ENCODE data around the gene LBX2. TPM values are rescaled to one million over a fixed set of nuclear protein-coding genes. Genes with fewer than 3 reads are reported as not detected.

The LBX2 gene
- total and polyA plus RNA-seq, 8 donors: 0.14 to 2.2 (median 0.77) TPM; not detected in 1

DNA sequence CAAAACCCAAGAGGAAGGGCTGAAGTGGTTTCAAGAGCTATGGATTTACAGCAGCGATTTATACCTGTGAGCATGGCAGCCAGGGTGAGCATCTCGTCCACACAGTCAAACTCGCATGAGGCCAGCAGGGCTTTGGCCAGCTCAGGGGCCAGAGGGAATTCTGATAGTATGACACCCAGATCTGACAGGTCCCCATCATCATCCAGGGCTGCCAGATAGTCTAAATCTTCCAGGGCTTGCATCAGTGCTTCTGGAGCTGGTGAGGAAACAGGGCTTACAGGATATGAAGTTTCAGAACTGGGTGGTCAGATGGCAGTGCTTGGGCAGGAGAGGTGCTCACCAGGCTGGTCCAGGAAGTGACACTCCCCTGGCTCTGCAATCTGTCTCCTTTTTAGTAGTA lies 23.1 kb upstream of the LBX2 start:
- H3K27ac ChIP-seq: no peak overlapping the region
- no peaks in the 10 kb centered on the region for H3K4me1 ChIP-seq
- ATAC-seq (no peak), DNase-seq (no peak)
- peaks cover 23 to 40% of the 10 kb centered on the region in 2 donors for H3K27me3 ChIP-seq
- no peaks in the 10 kb centered on the region for H3K9me3 ChIP-seq
- intact Hi-C loops (cut with DNase I): no loop called here
- TF ChIP-seq, protein P1, sequence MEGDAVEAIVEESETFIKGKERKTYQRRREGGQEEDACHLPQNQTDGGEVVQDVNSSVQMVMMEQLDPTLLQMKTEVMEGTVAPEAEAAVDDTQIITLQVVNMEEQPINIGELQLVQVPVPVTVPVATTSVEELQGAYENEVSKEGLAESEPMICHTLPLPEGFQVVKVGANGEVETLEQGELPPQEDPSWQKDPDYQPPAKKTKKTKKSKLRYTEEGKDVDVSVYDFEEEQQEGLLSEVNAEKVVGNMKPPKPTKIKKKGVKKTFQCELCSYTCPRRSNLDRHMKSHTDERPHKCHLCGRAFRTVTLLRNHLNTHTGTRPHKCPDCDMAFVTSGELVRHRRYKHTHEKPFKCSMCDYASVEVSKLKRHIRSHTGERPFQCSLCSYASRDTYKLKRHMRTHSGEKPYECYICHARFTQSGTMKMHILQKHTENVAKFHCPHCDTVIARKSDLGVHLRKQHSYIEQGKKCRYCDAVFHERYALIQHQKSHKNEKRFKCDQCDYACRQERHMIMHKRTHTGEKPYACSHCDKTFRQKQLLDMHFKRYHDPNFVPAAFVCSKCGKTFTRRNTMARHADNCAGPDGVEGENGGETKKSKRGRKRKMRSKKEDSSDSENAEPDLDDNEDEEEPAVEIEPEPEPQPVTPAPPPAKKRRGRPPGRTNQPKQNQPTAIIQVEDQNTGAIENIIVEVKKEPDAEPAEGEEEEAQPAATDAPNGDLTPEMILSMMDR (IDR thresholded peaks at IDR 0.05): no peak
- H3K36me3 ChIP-seq: peaks cover 0 to 23% of the 10 kb centered on the region in 2 donors
- H3K4me3 ChIP-seq: no peak overlapping the region

DNA sequence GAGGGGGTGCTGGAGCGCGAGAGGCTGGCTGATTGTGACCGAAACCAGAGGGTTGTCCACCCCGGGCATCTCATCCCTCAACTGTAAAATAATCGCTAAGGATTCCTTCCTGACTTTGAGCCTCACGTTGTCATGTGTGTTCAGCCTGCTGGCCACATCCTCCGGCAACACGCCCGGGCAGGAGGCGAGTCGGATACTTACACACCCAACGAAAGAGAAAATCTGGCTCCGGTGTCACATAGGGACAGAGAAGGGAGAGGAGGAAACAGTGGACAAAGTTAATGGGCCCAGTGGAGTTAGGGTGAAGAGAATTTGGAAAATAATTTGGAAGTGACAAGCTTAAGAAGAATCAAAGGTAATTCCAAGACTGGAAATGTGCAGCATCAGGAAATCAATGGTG lies 17.2 kb upstream of the LBX2 start:
- intact Hi-C loops (cut with DNase I): no loop called here
- peak overlapping the region in 1 of 2 donors; percentile 43 for H3K4me3 ChIP-seq

GRCh38 chr2:74515981-74516633 lies 16.7 kb upstream of the LBX2 start:
- H3K27ac ChIP-seq: no peak overlapping the region
- H3K4me1 ChIP-seq: peaks cover 11 to 35% of the 10 kb centered on the region in 2 donors
- no peaks in the 10 kb centered on the region for H3K9me3 ChIP-seq
- intact Hi-C loops (cut with DNase I): no loop called here
- H3K4me3 ChIP-seq: peak overlapping the region; percentile 15 to 43
- TF ChIP-seq, protein P1 (IDR thresholded peaks at IDR 0.05): no peak
- no peaks in the 10 kb centered on the region for H3K36me3 ChIP-seq
- peaks cover 85 to 100% of the 10 kb centered on the region in 2 donors for H3K27me3 ChIP-seq
- DNase-seq (peak in 3 of 4 donors; percentile 68 to 88 (median 69)), ATAC-seq (peak; percentile 90)

More for the DNA sequence above, 17.2 kb upstream of the LBX2 start:
- TF ChIP-seq, protein P1 (IDR thresholded peaks at IDR 0.05): no peak
- DNase-seq: no peak
- no peak for ATAC-seq
- H3K4me1 ChIP-seq: peaks cover 11 to 35% of the 10 kb centered on the region in 2 donors
- no peaks in the 10 kb centered on the region for H3K9me3 ChIP-seq
- H3K27me3 ChIP-seq: peaks cover 81 to 98% of the 10 kb centered on the region in 2 donors
- H3K36me3 ChIP-seq: no peaks in the 10 kb centered on the region
- no peak overlapping the region for H3K27ac ChIP-seq

DNA sequence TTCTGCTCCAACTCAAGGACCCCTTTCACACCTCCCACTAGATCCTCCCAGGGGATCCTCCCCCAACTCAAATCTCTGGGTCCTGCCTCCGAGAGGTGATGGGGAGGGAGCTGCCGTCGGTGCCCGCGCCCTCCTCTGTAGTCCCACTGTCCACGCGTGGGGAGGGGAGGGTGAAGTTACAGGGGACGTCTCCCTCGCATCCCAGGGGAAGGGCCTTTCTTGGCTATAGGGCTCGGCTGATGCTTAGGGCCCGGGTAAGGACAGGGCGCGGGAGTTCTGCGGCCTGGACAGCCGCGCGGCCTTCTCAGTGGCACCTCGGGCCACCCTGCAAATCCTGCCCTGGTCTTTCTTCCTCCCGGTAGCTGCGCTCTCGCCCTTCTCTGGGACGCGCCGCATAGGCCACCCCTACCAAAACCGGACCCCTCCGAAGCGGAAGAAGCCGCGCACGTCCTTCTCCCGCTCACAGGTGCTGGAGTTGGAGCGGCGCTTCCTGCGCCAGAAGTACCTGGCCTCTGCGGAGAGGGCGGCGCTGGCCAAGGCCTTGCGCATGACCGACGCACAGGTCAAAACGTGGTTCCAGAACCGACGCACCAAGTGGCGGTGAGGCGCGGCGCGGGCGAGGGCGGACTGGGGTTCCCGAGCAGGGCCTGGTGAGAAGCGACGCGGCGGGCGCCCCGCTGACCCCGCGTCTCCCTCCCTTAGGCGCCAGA lies 16.0 kb upstream of the LBX2 start:
- ATAC-seq (peak; percentile 60), DNase-seq (peak in 1 of 4 donors; percentile 84)
- H3K4me3 ChIP-seq: peak overlapping the region; percentile 15 to 43
- peaks cover 11 to 35% of the 10 kb centered on the region in 2 donors for H3K4me1 ChIP-seq
- intact Hi-C loops (cut with DNase I): no loop called here
- TF ChIP-seq, protein P1 (IDR thresholded peaks at IDR 0.05): no peak
- H3K9me3 ChIP-seq: no peaks in the 10 kb centered on the region
- H3K27ac ChIP-seq: no peak overlapping the region
- H3K36me3 ChIP-seq: no peaks in the 10 kb centered on the region
- H3K27me3 ChIP-seq: peaks cover 92 to 100% of the 10 kb centered on the region in 2 donors
